HEK293T (cell line): ENCODE data around the gene CYP24A1.

Experiments used
- ARNT ChIP-seq: fragments of 450-650 bp; IDR thresholded peaks from 2 replicates; pipeline ENCODE4 v1.6.1; 2017; ENCODE audit warnings: mild to moderate bottlenecking
- BHLHE40 ChIP-seq: fragments of 450-650 bp; IDR thresholded peaks from 2 replicates; pipeline ENCODE4 v1.6.1; 2016; ENCODE audit warnings: mild to moderate bottlenecking, moderate library complexity, borderline replicate concordance
- FOXM1 ChIP-seq: fragments of 450-650 bp; IDR thresholded peaks from 2 replicates; pipeline ENCODE4 v1.6.1; 2017; ENCODE audit warnings: mild to moderate bottlenecking, borderline replicate concordance
- SP1 ChIP-seq: fragments of 450-650 bp; IDR thresholded peaks from 2 replicates; pipeline ENCODE4 v1.6.1; 2017

- TF ChIP-seq SP1 (no peak), ARNT (no peak), FOXM1 (no peak), BHLHE40 (no peak)
Measured at GRCh38 chr20:54126806-54127655, 46.8 kb downstream of the CYP24A1 start.
